Stomach smooth muscle (tissue), 2 donors: ENCODE data around the gene TMEM140.
"Not testable (repeated sequence)": the region's sequence is repeated elsewhere in the genome, so short reads cannot be mapped to it uniquely, and the experiment has no call there.

Source experiments
- H3K27ac ChIP-seq: one replicate; pipeline ENCODE4 v1.7.0; 2013; ENCODE audit warnings: mild to moderate bottlenecking, low read length, inconsistent platforms
- H3K27me3 ChIP-seq, 2 donors: one replicate each; pipeline ENCODE4 v1.7.0; 2013; ENCODE audit warnings: low read length in 2 of 2; ENCODE audit not compliant: insufficient read depth in 2 of 2, control insufficient read depth in 1 of 2
- H3K36me3 ChIP-seq, 2 donors: one replicate each; pipeline ENCODE4 v1.7.0; 2013; ENCODE audit warnings: low read length in 2 of 2; ENCODE audit not compliant: control insufficient read depth in 2 of 2, insufficient read depth in 2 of 2
- H3K4me1 ChIP-seq: one replicate; pipeline ENCODE4 v1.7.0; 2013; ENCODE audit warnings: low read length; ENCODE audit not compliant: control insufficient read depth, insufficient read depth
- H3K4me3 ChIP-seq, 2 donors: one replicate each; pipeline ENCODE4 v1.7.0; 2013; ENCODE audit warnings: low read length in 2 of 2
- H3K9ac ChIP-seq, 2 donors: one replicate each; pipeline ENCODE4 v1.7.0; 2013; ENCODE audit warnings: low read length in 2 of 2, mild to moderate bottlenecking in 1 of 2
- H3K9me3 ChIP-seq, 2 donors: one replicate each; pipeline ENCODE4 v1.7.0; 2013; ENCODE audit warnings: low read length in 2 of 2; ENCODE audit not compliant: control insufficient read depth in 2 of 2
- donor health status: healthy.
- donor health status: Pancreatic carcinoma.

Gene TMEM140

GRCh38 chr7:135173916-135174315, 26.0 kb downstream of the TMEM140 start:
- H3K4me1 ChIP-seq, result peaks cover 25% of the 10 kb centered on the region
- not testable (repeated sequence) for H3K27me3 ChIP-seq, H3K27ac ChIP-seq, H3K36me3 ChIP-seq, H3K9ac ChIP-seq, H3K4me3 ChIP-seq, H3K9me3 ChIP-seq

- Histone ChIP-seq H3K4me1 (peaks cover 15% of the 10 kb centered on the region), H3K27me3 (no peaks in the 10 kb centered on the region), H3K4me3 (no peak overlapping the region), H3K9ac (no peak overlapping the region), H3K9me3 (peaks cover 0 to 3% of the 10 kb centered on the region in 2 donors), H3K36me3 (no peaks in the 10 kb centered on the region), H3K27ac (no peak overlapping the region)
Observed at GRCh38 chr7:135174941-135175340, 27.1 kb downstream of the TMEM140 start.

GRCh38 chr7:135175931-135176330, 28.1 kb downstream of the TMEM140 start:
- Histone ChIP-seq H3K27ac (no peak overlapping the region), H3K4me1 (peaks cover 7% of the 10 kb centered on the region), H3K27me3 (no peaks in the 10 kb centered on the region), H3K36me3 (no peaks in the 10 kb centered on the region), H3K9ac (no peak overlapping the region), H3K4me3 (no peak overlapping the region), H3K9me3 (peaks cover 0 to 5% of the 10 kb centered on the region in 2 donors)

DNA sequence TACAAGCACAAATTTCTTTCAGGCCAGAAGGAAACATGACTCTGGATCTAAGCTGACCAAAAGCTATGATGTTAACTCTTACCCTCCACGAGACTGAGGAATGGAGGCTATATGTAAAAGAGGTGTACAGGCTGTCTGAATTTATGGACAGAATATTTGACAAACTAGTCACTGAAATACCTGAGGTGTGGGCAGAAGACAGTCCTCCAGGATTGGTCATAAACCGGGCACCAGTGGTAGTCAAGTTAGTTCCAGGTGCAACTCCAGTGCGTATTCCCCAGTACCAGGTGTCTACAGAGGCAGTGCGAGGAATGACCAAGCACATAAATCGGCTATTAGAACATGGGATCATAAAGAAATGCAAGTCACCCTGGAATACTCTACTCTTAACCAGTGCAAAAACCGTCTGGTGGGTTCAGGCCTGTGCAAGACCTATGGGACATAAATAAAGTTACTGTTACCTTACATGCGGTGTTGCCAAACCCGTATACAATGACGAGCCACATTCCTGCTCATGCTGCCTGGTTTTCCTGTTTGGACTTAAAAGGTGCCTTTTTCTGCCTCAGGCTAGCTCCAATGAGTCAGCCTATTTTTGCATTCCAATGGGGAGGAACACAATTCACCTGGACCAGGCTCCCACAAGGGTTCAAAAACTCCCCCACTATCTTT, 29.3 kb downstream of the TMEM140 start:
- no peak overlapping the region for H3K9ac ChIP-seq
- H3K27ac ChIP-seq, result no peak overlapping the region
- no peaks in the 10 kb centered on the region for H3K4me1 ChIP-seq
- no peak overlapping the region for H3K4me3 ChIP-seq
- no peaks in the 10 kb centered on the region for H3K27me3 ChIP-seq
- H3K9me3 ChIP-seq, result peaks cover 0 to 13% of the 10 kb centered on the region in 2 donors
- no peaks in the 10 kb centered on the region for H3K36me3 ChIP-seq

GRCh38 chr7:135178364-135178763, 30.5 kb downstream of the TMEM140 start:
- no peak overlapping the region for H3K27ac ChIP-seq

GRCh38 chr7:135179321-135179925, 31.6 kb downstream of the TMEM140 start:
- H3K4me3 ChIP-seq, result no peak overlapping the region
- H3K9me3 ChIP-seq, result peaks cover 0 to 13% of the 10 kb centered on the region in 2 donors
- H3K27me3 ChIP-seq, result no peaks in the 10 kb centered on the region
- no peak overlapping the region for H3K9ac ChIP-seq
- peaks cover 4 to 13% of the 10 kb centered on the region in 2 donors for H3K36me3 ChIP-seq
- no peaks in the 10 kb centered on the region for H3K4me1 ChIP-seq
- H3K27ac ChIP-seq, result no peak overlapping the region

More at GRCh38 chr7:135178364-135178763, 30.5 kb downstream of the TMEM140 start:
- Histone ChIP-seq H3K4me3 (no peak overlapping the region), H3K9me3 (peaks cover 0 to 13% of the 10 kb centered on the region in 2 donors), H3K9ac (no peak overlapping the region), H3K4me1 (no peaks in the 10 kb centered on the region), H3K36me3 (peaks cover 0 to 7% of the 10 kb centered on the region in 2 donors), H3K27me3 (no peaks in the 10 kb centered on the region)

- H3K4me3 ChIP-seq, result no peak overlapping the region
- H3K9ac ChIP-seq, result no peak overlapping the region
- no peaks in the 10 kb centered on the region for H3K27me3 ChIP-seq
- H3K9me3 ChIP-seq, result peaks cover 0 to 13% of the 10 kb centered on the region in 2 donors
- no peaks in the 10 kb centered on the region for H3K4me1 ChIP-seq
- H3K36me3 ChIP-seq, result peaks cover 4 to 15% of the 10 kb centered on the region in 2 donors
- no peak overlapping the region for H3K27ac ChIP-seq
Observed at GRCh38 chr7:135180122-135180521, 32.2 kb downstream of the TMEM140 start.

- Histone ChIP-seq H3K27me3 (no peaks in the 10 kb centered on the region), H3K9me3 (peaks cover 0 to 13% of the 10 kb centered on the region in 2 donors), H3K4me3 (no peak overlapping the region), H3K36me3 (peaks cover 10 to 26% of the 10 kb centered on the region in 2 donors), H3K9ac (no peak overlapping the region), H3K4me1 (no peaks in the 10 kb centered on the region), H3K27ac (no peak overlapping the region)
Observed at GRCh38 chr7:135181261-135181928, 33.5 kb downstream of the TMEM140 start.

GRCh38 chr7:135181929-135182678, 34.2 kb downstream of the TMEM140 start:
- no peak overlapping the region for H3K27ac ChIP-seq
- peaks cover 0 to 13% of the 10 kb centered on the region in 2 donors for H3K9me3 ChIP-seq
- no peaks in the 10 kb centered on the region for H3K27me3 ChIP-seq
- no peak overlapping the region for H3K9ac ChIP-seq
- H3K4me3 ChIP-seq, result no peak overlapping the region
- no peaks in the 10 kb centered on the region for H3K4me1 ChIP-seq
- H3K36me3 ChIP-seq, result peaks cover 14 to 30% of the 10 kb centered on the region in 2 donors

- Histone ChIP-seq H3K36me3 (peaks cover 24 to 36% of the 10 kb centered on the region in 2 donors), H3K27ac (no peak overlapping the region), H3K4me3 (no peak overlapping the region), H3K9ac (no peak overlapping the region), H3K27me3 (no peaks in the 10 kb centered on the region), H3K9me3 (peaks cover 0 to 13% of the 10 kb centered on the region in 2 donors), H3K4me1 (no peaks in the 10 kb centered on the region)
Observed at GRCh38 chr7:135183478-135183877, 35.6 kb downstream of the TMEM140 start.
